GM12872 (cell line): ENCODE measurements around the gene NUBP1.

ENCODE experiments used
- CTCF ChIP-seq: IDR thresholded peaks from 3 replicates; pipeline ENCODE4 v1.5.1; 2011; ENCODE audit warnings: low read depth, mild to moderate bottlenecking, low read length, moderate library complexity; ENCODE audit not compliant: insufficient read depth

The NUBP1 gene

GRCh38 chr16:10743610-10744369 lies at the start of gene NUBP1:
NUBP1 (plus strand) TSS chr16:10743842; CDS start chr16:10743864, 22 bp downstream.
- TF ChIP-seq CTCF = no peak

- no peak for TF ChIP-seq CTCF
Observed at GRCh38 chr16:10693889-10694288, 49.8 kb upstream of the NUBP1 start.

- TF ChIP-seq CTCF = no peak
Observed at GRCh38 chr16:10694306-10694705, 49.3 kb upstream of the NUBP1 start.

GRCh38 chr16:10694830-10695229 lies 48.8 kb upstream of the NUBP1 start, which contains the start of gene TEKT5:
TEKT5 (minus strand) TSS chr16:10694930; CDS start chr16:10694873, 57 bp downstream.
- TF ChIP-seq CTCF = no peak

GRCh38 chr16:10699756-10700155 lies 43.9 kb upstream of the NUBP1 start:
- no peak for TF ChIP-seq CTCF

GRCh38 chr16:10708969-10709368 lies 34.7 kb upstream of the NUBP1 start:
- no peak for TF ChIP-seq CTCF

GRCh38 chr16:10728003-10728887 lies 15.4 kb upstream of the NUBP1 start:
- no peak for TF ChIP-seq CTCF
